Activated T-helper 9 cell treated with anti-CD3 and anti-CD28 coated beads, Interleukin-2, amount 50 U/mL, for 16 hours (primary cell): ENCODE measurements around the gene TBC1D17.

Source experiments
- DNase-seq: peaks from one replicate; pipeline ENCODE4 v3.0.0-alpha.2; 2020; ENCODE audit warnings: low read depth

Gene TBC1D17

GRCh38 chr19:49877879-49878743, 609 bp downstream of the TBC1D17 start:
- DNase-seq, result peak; percentile 97

GRCh38 chr19:49878744-49879070, 1.2 kb downstream of the TBC1D17 start:
- no peak for DNase-seq

DNA sequence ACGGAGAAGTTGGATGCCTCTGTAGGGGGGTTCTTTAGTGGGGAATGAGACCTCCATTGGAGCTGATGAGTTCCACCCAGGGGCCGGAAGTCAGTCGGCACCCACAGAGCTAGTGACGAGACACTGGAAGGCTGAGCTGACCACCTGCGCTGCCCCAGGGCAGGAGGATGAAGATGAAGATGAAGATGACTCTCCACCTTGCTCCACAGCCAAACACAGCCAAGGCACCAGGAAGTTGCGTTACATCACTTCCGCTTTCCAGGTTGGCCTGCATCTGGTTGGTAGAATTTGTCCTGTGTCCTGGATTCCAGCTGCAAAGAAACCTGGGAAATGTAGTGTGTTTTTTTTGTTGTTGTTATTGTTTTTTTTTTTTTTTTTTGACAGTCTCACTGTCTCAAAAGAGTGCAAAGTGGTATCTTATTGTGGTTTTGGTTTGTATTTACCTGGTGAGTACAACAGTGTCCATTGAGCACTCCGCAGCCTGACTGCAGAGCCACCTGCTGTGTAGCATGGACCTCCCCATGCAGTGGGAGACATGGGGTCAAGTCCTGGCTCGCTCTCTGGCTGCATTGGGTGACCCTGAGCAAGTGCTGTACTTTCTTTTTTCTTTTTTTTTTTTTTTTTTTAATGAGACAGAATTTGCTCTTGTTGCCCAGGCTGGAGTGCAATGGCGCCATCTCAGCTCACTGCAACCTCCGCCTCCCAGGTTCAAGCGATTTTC, 1.9 kb downstream of the TBC1D17 start:
- no peak for DNase-seq

DNA sequence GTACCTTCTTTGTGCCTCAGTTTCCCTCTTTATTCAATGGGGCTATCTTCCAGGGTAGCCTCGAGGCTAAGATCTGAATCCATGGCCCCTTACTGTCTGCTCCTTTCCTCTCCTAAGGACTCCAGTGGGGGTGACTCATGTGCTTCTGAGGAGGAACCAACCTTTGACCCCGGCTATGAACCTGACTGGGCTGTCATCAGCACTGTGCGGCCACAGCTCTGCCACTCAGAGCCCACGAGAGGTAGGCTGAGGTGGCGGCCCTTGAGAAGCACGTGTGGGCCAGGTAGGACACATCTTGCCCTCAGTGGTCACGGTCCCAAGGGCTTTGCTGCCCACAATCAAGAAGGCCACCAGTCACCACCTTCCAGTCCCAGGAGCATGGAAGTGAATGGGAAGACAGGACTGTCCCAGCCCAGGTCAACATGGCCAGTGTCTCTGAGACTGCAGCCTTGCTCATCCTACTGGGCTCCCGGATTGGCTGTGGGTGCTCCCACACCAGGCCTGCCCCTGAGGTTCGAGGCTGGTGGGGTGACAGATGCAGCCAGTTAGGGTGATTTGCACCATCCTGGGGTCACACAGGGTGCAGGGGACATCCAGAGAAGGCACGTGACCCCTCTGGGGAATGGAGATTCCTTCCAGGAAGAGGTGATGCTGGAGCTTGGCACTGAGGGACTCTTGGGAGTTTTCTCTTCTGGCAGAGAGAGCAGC, 2.8 kb downstream of the TBC1D17 start:
- no peak for DNase-seq

- DNase-seq, result no peak
Observed at GRCh38 chr19:49881186-49881585, 3.7 kb downstream of the TBC1D17 start.

DNA sequence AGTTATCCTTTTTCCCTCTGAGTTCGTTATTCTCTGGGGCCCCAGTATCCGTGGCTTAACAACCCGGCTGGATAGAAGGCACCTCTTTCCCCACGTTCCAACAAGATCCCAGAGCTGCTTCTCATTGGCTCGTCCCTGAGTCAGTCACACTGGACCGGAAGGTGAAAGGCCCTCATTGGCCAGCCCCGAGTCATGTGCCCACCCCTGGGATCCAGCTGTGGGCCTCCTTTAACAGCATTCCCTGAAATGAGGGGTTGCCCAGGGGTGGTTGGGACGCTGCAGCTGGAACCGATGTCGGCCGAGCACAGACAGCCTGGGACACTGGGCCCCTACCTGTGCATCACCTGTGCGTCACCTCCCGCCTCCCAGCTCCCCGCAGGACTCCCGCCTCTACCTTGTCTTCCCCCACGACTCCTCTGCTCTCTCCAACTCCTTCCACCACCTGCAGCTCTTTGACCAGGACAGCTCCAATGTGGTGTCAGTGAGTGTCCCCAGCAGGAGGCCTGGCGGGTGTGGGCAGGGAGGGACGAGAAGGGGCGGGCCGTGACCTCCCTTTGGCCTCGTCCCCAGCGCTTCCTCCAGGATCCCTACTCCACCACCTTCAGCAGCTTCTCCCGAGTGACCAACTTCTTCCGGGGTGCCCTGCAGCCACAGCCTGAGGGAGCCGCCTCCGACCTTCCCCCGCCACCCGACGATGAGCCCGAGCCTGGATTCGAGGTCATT, 4.3 kb downstream of the TBC1D17 start:
- no peak for DNase-seq

GRCh38 chr19:49882643-49883042, 5.1 kb downstream of the TBC1D17 start:
- DNase-seq, result no peak

DNA sequence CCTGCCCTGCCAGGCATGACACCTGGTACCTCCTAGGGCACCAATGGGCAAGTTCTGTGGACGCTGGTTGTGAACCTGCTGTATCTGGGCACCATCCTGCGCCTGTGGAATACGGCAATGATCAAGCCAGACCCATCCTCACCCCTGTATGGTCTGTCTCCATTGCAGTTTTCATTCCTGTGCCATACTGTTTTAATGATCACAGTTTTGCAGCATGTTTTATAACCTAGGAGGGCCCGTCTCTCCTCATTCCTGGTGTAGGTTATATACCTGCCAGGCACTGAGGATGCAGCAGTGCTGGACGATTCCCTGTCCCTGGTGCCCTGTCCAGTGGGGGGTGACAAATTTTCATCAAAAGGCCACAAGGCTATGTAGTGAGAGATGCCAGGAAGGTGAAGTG, 5.6 kb downstream of the TBC1D17 start:
- no peak for DNase-seq

DNA sequence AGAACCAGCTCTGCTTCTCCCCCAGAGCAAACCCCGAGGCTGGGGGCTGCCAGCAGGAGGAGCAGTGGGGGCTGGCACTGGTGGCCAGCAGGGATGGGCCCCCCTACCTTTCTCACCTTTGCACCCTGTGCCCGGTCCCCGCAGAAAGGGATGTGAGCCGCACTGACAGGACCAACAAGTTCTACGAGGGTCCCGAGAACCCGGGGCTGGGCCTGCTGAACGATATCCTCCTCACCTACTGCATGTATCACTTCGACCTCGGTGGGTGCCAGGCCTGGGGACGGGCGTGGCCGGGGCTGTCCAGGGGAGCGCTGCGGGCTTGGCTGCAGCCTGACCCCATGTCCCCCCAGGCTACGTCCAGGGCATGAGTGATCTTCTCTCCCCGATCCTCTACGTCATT, 6.6 kb downstream of the TBC1D17 start:
- no peak for DNase-seq

DNA sequence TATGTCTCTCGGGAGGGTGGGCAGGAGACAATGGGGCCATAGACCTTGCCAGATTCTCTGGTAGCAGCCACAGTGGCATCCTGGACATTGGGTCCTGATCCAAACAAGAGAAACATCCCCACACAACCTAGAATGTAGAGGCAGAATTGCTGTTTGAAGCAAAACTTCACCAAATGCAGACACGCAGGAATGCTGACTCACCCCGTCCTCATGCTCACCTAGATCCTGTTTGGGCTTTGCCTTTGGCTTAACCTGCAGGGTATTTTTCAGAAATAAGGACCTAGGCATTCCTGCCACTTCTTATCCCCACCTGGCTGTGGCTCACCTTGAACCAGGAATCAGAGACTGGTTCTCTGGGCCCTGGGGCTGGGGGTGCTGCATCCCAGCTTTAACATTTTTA, 7.3 kb downstream of the TBC1D17 start:
- no peak for DNase-seq

- DNase-seq, result no peak
Observed at GRCh38 chr19:49887037-49887664, 9.6 kb downstream of the TBC1D17 start.

- DNase-seq, result no peak
Observed at GRCh38 chr19:49887665-49888509, 10.4 kb downstream of the TBC1D17 start.

GRCh38 chr19:49888510-49888824, 11.0 kb downstream of the TBC1D17 start:
- DNase-seq, result no peak

- DNase-seq, result no peak
Observed at GRCh38 chr19:49889038-49889686, 11.7 kb downstream of the TBC1D17 start.

DNA sequence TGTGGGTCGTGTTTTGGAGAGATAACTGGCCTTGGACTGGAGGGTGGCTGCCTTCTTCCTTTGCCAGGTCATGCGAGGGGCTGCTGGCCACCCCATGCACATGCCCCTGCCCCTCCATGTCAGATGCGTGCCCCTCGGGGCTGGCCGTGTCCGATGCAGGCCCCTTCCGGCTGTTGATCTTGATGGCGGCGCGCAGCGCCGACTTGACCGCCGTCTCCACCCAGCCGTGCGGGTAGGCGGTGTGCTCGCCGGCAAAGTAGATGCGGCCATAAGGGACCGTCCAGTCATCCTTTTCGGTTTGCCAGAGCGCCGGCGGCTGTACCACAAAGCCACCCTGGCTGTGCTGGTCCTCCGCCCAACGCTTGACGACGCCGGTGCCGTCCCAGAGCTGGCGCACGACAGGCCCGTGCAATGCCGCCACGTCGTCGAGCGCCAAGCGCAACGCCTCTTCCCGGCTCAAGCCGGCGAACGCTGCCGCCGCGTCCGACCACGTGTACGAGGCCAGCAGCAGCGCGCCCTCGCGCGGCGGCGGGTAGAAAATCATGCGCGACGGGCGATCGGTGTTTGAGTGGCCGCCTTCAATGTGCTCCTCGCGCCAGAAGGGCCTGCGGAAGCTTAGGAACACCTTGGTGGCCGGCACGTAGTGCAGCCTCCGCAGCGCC, 12.3 kb downstream of the TBC1D17 start:
- DNase-seq, result peak; percentile 65

DNA sequence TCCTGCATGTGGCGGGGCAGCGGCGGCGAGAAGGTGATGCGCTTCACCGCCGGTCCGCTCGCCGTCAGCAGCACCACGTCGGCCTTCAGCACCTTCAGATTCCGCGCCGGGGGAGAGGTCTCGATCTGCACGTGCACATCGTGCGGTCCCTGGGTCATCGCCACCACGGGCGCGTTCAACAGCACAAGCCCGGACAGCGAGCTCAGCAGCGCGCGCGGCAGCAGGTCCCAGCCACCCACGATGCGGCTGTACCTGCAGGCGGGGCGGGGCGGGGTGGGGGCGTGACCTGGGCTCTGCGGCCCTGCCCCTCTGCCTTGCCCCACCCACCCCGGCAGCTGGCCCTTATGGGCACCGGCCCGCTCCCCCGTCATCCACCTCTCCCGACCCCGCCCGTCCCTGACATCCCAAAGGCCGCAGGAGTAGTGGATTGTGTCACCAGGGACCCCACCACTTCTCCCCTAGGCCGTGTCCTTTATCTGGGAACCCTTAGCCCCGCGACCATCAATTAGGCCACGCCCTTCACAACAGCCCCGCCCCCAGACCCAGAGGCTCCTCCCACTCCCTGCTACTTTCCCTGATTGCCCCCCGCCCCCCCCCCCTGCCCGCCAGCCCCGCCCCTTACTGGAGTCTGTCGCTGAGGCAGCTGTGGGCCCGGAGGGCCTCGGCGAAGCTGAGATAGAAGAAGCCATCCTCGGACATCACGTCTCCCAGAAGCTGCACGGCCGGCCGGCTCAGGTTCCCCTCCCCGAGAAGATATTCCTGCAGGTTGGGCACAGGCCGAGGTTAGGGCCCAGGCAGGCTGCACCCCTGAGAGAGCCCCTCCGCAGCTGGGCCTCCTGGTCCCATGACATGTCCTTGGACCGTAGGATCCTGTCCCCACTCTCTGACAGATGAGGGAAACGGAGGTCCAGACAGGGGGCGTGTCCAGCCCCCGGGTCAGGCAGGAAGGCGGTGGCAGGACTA, 13.1 kb downstream of the TBC1D17 start:
- peak; percentile 66 for DNase-seq

DNA sequence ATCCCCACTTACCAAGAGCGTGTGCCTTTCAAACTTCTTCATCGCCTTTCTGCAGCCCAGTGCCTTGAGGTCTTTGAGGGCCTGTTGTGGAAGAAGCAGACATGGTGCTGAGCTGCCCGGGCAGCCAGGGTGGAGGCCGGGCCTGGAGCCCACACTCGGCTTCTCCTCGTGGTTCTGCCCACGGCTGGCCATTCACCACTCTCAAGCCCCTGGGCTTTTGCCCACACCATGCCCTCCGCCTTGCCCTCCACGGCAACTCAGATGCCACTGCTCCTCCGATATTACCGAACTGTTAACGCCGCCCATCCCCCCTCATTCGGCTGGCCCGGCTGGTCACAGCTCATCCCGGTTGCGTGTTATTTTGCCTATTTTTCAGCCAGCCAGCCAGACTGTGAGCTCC, 13.9 kb downstream of the TBC1D17 start:
- DNase-seq, result no peak

DNA sequence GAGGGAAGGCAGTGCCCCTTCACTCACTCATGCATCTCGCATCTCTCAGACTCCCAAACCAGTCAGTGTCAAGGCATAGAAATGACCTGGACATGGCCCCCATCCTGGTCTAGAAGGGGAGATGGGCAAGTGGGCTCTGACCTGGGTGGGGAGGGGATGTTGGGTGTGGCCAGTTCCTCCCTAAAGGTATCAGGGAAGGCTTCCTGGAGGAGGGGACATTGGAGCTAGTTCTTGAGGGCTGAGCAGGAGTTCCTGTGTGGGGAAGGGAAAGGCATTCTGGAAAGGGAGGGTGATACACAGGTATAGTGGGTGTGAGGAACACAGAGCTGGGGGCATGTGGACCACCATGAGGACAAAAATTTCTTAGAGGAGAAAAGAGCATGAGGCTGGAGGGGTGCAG, 15.2 kb downstream of the TBC1D17 start:
- DNase-seq, result no peak
